A549 treated with dexamethasone at 1 μM for 4 hours (cell line): ENCODE data around the gene CLSTN3. TPM values are rescaled to one million over a fixed set of nuclear protein-coding genes. Genes with fewer than 3 reads are reported as not detected.

Experiments used
- total RNA-seq: library from RNA; stranded (reverse); fragments of 200-300 nt; extraction: Qiagen RNA extraction; gene quantifications from 5 replicates; pipeline ENCODE4 v1.2.3, GENCODE V29; 2022

CLSTN3 gene
- 8.5 to 16.6 TPM (median 14.8 TPM) in 5 replicates for total RNA-seq

DNA sequence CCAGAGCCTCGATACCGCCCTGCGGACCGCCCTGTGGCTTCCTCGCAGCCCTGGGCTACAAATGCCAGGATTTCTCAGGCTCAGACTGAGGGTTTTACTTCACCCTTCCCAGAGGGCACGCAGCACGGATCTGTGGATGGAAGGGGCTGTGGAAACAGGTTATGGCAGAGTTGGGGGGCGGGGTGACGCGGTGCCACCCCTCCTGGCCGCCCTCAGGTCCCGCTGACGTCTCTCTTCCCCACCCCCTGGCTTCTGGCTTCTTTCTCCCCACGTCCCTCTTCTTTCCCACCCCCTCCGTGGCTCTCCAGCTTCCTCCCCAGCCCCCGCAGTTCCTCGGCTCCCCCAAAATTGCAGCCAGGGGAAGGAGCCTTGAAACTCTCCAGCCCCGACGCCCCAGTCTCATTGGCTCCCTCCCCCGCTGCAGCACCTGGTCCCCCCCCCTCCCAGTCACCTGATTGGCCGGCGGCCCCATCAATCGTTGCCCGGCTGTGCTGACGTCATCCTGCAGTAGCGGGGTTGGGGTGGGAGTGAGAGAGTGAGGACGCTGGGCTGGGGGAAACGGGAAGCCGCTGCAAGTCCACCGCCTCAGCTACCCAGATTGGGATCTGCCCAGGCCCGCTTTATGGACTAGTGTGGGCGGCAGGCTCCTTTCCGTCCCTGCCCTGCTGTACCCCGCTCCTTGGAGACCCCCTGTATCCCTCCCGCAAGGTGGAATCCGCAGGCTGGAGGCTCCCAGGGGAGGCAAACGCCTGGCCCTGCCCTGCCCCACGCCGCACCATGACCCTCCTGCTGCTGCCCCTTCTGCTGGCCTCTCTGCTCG, at the start of gene CLSTN3:
TSS of gene CLSTN3 (plus strand) at position 500 of the 820 bp plus-strand sequence. CDS start at position 778, 278 bp downstream.

DNA sequence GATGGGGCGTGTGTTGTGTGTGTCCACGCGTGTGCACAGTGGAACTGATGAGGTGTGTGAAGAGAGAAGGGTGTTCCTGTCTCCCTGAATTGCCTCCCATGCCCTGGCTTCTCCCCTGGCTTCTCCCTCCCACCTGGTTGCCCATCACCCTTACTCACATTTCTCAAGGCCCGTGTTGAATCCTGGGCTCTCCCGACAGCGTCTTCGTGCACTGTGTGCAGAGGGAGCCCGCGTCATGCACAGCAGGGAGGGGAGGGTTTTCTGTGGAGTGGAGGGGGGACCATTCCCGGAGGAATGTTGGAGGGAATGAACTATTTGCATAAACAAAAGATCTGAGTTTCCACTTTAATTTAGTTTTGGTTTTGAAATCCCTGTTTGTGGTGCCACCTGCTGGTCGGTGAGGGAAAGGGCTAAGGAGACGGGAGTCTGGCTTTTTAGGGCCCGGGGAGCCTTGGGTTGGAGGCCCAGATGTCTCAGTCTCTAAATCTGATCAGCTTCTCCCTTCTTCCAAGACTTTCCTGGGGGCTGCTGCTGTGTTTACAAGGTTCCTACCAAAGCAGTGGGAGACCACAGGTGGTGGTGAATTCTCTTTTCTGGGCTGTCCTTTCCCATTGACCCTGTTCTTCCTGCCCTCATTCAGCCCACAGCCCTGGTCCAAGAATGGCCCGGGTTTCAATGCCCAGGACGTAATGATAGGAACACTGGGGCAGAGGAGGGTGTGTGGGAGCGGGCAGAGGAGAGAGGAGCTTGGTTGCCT, 37.8 kb upstream of the CLSTN3 start, which contains the start of gene C1R:
TSS of gene C1R (minus strand) at position 217 of the 757 bp plus-strand sequence. CDS start at position 160, 57 bp downstream.

DNA sequence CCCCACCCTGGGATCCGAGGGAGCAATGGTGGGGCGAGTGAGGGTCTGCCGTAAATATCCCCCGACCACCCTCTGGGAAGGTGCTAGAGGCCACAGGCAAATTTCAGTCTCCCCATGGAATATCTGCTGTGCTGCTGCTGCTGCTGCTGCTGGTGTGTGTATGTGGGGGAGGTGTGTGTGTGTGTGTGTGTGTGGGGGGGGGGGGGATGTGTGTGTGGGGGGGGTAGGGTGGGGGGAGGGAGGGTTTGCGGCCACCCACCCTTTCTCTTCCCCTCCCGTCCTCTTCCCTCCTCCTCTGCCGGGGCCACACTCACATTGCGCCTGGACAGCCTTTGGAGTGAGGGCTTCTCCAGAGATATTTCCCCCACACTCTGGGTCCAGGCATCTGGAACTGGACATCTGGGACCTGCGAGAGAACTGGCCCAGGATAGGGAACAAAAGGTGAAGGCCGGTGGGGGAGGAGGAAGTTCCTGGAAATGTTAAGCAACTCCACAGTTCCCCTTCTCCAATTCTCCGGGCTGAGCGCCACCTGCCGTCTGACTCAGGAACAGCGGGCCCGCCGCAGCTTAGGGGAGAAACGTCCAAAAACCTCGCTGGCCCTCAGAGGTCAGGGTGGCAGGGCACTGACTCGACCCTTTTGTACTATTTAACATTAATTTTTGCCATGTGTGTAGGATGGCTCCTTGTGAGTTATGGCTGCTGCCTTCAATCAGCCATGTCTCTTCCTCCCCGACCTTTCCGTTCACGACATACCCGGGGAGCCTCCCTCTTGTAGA, 21.2 kb upstream of the CLSTN3 start, which contains the start of gene C1RL:
TSS of gene C1RL (minus strand) at position 419 of the 776 bp plus-strand sequence. CDS start at position 385, 34 bp downstream.

GRCh38 chr12:7128681-7129286, 1.4 kb upstream of the CLSTN3 start, which contains the start of gene RBP5:
Gene RBP5 (minus strand): TSS chr12:7128889. CDS start chr12:7128775, 114 bp downstream.

GRCh38 chr12:7189398-7190267, 59.5 kb downstream of the CLSTN3 start, which contains the start of gene PEX5:
Gene PEX5 (plus strand): TSS chr12:7189686. CDS start chr12:7190378, 692 bp downstream.

Other genes starting within 250 kb of the CLSTN3 start
- gene LRRC23, start 225.5 kb upstream of the CLSTN3 start, total RNA-seq, result 16.4 to 19.6 TPM (median 17.6 TPM) in 5 replicates
- 28.2 to 31.8 TPM (median 30.8 TPM) in 5 replicates for gene ENO2, start 215.8 kb upstream of the CLSTN3 start, total RNA-seq
- 38.8 to 85.5 TPM (median 83.0 TPM) in 5 replicates for gene ATN1, start 202.4 kb upstream of the CLSTN3 start, total RNA-seq
- not detected in 5 replicates for gene RNU7-1, start 186.6 kb upstream of the CLSTN3 start, total RNA-seq
- gene C12orf57, start 186.3 kb upstream of the CLSTN3 start, total RNA-seq, result 252 to 292 TPM (median 272 TPM) in 5 replicates
- gene PTPN6, start 179.0 kb upstream of the CLSTN3 start, total RNA-seq, result 6.6 to 14.6 TPM (median 11.5 TPM) in 5 replicates
- gene PHB2, start 159.7 kb upstream of the CLSTN3 start, total RNA-seq, result 294 to 330 TPM (median 316 TPM) in 5 replicates
- gene EMG1, start 159.5 kb upstream of the CLSTN3 start, total RNA-seq, result 54.7 to 69.8 TPM (median 56.2 TPM) in 5 replicates
- 27.2 to 32.0 TPM (median 29.9 TPM) in 5 replicates for gene LPCAT3, start 111.9 kb upstream of the CLSTN3 start, total RNA-seq
- 41.7 to 58.5 TPM (median 47.4 TPM) in 5 replicates for gene C1S, start 69.7 kb upstream of the CLSTN3 start, total RNA-seq
- 29.1 to 42.2 TPM (median 30.1 TPM) in 5 replicates for gene C1R, start 37.9 kb upstream of the CLSTN3 start, total RNA-seq
- gene C1RL, start 21.2 kb upstream of the CLSTN3 start, total RNA-seq, result 11.7 to 15.7 TPM (median 13.7 TPM) in 5 replicates
- gene RBP5, start 1.5 kb upstream of the CLSTN3 start, total RNA-seq, result 0.08 to 0.14 TPM in 2 of 5 replicates, not detected in the others
- 23.8 to 29.3 TPM (median 28.5 TPM) in 5 replicates for gene PEX5, start 59.3 kb downstream of the CLSTN3 start, total RNA-seq
- gene ACSM4, start 173.7 kb downstream of the CLSTN3 start, total RNA-seq, result not detected in 5 replicates